Adrenal gland (tissue), 12 donors: Measurements from ENCODE around the gene LRRN2. TPM values are rescaled to one million over a fixed set of nuclear protein-coding genes. Genes with fewer than 3 reads are reported as not detected.

ENCODE experiments used
- DNase-seq, 7 donors: peaks; one replicate each; pipeline ENCODE4 v3.0.0-alpha.2; 2019 to 2020
- H3K27ac ChIP-seq, 5 donors: fragments of 200-600 bp; sonication (generic) in 4 of 5; 1 replicate in 3 of 5; 2 replicates in 2 of 5; pipeline versions ENCODE4 v1.5.1 to v1.8.0; 2016 to 2020; ENCODE audit warnings: mild to moderate bottlenecking in 1 of 5
- H3K27me3 ChIP-seq: fragments of 200-600 bp; 2 replicates; pipeline ENCODE4 v1.8.0; 2021
- H3K36me3 ChIP-seq, 2 donors: fragments of 200-600 bp; replicated peaks in 1 of 2; 1 replicate in 1 of 2; 2 replicates in 1 of 2; pipeline versions ENCODE4 v1.5.1 to v1.8.0; 2018 to 2022
- H3K4me1 ChIP-seq, 2 donors: fragments of 200-600 bp; replicated peaks in 1 of 2; 1 replicate in 1 of 2; 2 replicates in 1 of 2; pipeline versions ENCODE4 v1.5.1 to v1.8.0; 2018 to 2021
- H3K4me3 ChIP-seq, 4 donors: fragments of 200-600 bp; sonication (generic) in 3 of 4; one replicate each; pipeline ENCODE4 v1.5.1; 2016 to 2018
- H3K9me3 ChIP-seq, 3 donors: fragments of 200-600 bp; sonication (generic) in 1 of 3; replicated peaks in 1 of 3; 1 replicate in 2 of 3; 2 replicates in 1 of 3; pipeline versions ENCODE4 v1.5.1 to v1.8.0; 2016 to 2021
- POLR2A ChIP-seq, 2 donors: fragments of 450-650 bp; IDR thresholded peaks; one replicate each; pipeline ENCODE4 v1.6.1; 2017; ENCODE audit warnings: antibody characterized with exemption in 2 of 2, mild to moderate bottlenecking in 2 of 2, moderate library complexity in 1 of 2
- WGBS, 4 donors: extraction: QIAGEN DNeasy Blood & Tissue Kit in 2 of 4; methylation state at CpG; one replicate each; pipeline versions ENCODE4 v1.1.5 to v1.1.7; 2013 to 2017; 5-methylcytosine and 5-hydroxymethylcytosine counted together
- intact Hi-C, 2 donors: fragments of 100-400 bp; cut with DNase I; formaldehyde crosslinking; loops; one replicate each; pipeline versions ENCODE4 v1.14.1 to v1.15.0; 2022 to 2023
- polyA plus RNA-seq, 3 donors: library from polyadenylated mRNA; stranded (reverse); fragments of 200-250 nt in 2 of 3; fragments of 350-450 nt in 1 of 3; fragmentation: Illumina TruSeq in 1 of 3; extraction: RNeasy Lipid Tissue Mini Kit (QIAGEN cat#74804) in 1 of 3; gene quantifications; one replicate each; pipeline ENCODE4 v1.2.3, GENCODE V29; 2013 to 2014
- total RNA-seq, 9 donors: library from RNA; depleted of rRNA in 4 of 9; stranded (reverse); fragments of >200 nt in 4 of 9; fragments of 120-200 nt in 1 of 9; fragmentation: NEBNext Ultra II Directional in 1 of 9; extraction: Animal tissue kit (Norgen Biotek cat#: 25700) in 1 of 9; gene quantifications; one replicate each; pipeline versions ENCODE4 v1.1.0 to v1.2.4, GENCODE V29; 2013 to 2023
- TF ChIP-seq, protein P1 (sequence below), 6 experiments: fragments of 450-650 bp in 4 of 6; fragments of 200-600 bp in 2 of 6; sonication (generic) in 1 of 6; IDR thresholded peaks; 1 replicate in 5 of 6; 2 replicates in 1 of 6; pipeline versions ENCODE4 v1.5.1 to v1.8.0; 2016 to 2021; ENCODE audit warnings: antibody characterized with exemption in 6 of 6, mild to moderate bottlenecking in 2 of 6, moderate library complexity in 1 of 6
- donor health status: healthy with polysubstance abuse.
- donor health status: Bipolar disorder and iron deficiency.
- donor health status: DM: yes; HTN: yes; CAD: no.
- donor health status: DM: no; HTN: no; CAD: no.
- donor health status: DM: no; HTN: no; CAD: no.
- donor health status: DM: yes; HTN: yes; CAD: no.

Gene LRRN2
- total and polyA plus RNA-seq, 12 donors = 1.1 to 8.7 (median 3.2) TPM

DNA sequence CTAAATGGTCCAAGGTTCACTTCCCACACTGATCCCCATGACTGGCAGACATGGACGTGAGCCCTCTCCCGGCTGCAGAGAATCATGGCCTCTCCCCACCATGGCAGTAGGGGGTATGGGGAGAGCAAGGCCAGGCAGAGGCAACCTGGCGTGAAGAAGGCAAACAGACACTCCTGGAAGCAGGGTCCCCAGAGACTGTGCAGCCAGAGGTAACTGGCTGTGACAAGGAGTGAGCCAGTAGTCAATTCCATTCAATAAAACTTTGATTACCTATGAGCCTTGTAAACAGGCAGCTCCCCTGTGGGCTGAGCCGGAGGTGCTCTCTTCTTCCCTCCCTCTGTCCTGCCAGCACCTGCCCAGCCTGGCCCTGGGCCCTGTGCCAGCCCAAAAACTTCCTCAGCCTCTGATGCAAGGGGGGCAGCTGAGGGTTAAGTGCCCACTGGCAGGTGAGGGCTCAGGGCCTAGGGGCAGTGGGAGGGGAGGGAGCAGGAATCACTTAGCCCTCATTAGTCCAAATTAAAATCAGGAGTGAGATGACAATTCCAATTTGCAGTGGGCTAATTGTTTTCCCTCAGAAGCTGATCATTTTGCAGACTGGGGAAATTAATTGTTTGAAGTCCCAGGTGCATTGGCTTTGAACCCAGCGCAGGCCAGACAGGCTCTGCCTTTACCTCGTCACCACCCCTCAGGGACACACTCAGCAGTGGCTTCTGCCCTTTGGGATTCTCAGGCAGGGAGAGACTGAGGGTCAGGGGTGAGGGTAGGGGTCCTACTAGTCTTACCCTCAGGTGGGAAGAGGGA lies 35.6 kb downstream of the LRRN2 start:
- DNase-seq = no peak
- Histone ChIP-seq H3K27ac (no peak overlapping the region), H3K9me3 (no peaks in the 10 kb centered on the region), H3K4me1 (peaks cover 0 to 6% of the 10 kb centered on the region in 2 donors), H3K4me3 (no peak overlapping the region), H3K36me3 (no peaks in the 10 kb centered on the region), H3K27me3 (no peaks in the 10 kb centered on the region)
- 79 to 90% (median 86%) methylated on average over 6 of the region's 6 CpGs for WGBS, 4 donors
- TF ChIP-seq, protein P1, sequence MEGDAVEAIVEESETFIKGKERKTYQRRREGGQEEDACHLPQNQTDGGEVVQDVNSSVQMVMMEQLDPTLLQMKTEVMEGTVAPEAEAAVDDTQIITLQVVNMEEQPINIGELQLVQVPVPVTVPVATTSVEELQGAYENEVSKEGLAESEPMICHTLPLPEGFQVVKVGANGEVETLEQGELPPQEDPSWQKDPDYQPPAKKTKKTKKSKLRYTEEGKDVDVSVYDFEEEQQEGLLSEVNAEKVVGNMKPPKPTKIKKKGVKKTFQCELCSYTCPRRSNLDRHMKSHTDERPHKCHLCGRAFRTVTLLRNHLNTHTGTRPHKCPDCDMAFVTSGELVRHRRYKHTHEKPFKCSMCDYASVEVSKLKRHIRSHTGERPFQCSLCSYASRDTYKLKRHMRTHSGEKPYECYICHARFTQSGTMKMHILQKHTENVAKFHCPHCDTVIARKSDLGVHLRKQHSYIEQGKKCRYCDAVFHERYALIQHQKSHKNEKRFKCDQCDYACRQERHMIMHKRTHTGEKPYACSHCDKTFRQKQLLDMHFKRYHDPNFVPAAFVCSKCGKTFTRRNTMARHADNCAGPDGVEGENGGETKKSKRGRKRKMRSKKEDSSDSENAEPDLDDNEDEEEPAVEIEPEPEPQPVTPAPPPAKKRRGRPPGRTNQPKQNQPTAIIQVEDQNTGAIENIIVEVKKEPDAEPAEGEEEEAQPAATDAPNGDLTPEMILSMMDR (IDR thresholded peaks at IDR 0.05) = no peak
- TF ChIP-seq POLR2A (IDR thresholded peaks at IDR 0.05) = no peak
- intact Hi-C loops = no loop called here

DNA sequence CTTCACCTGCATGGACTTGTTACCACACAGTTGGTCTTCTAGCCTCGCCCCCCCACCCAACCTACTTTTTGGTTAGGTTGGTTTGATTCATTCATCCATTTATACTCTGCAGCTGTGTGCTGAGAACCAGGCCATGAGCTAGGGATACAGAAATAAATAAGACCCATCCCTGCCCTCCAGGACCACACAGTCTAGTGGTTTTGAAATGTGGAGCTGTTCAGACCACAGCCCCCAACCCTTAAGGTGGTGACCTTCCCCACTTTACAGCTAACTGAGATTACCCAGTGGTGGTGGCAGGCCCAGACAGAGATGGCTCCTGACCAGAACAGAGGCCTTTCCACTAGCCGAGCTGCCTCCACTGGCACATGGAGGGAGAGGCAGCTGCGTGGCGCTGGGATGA lies 37.0 kb downstream of the LRRN2 start:
- Histone ChIP-seq H3K27me3 (no peaks in the 10 kb centered on the region), H3K27ac (no peak overlapping the region), H3K4me1 (peaks cover 0 to 6% of the 10 kb centered on the region in 2 donors), H3K9me3 (no peaks in the 10 kb centered on the region), H3K4me3 (no peak overlapping the region), H3K36me3 (no peaks in the 10 kb centered on the region)
- TF ChIP-seq, protein P1 (IDR thresholded peaks at IDR 0.05) = no peak
- TF ChIP-seq POLR2A (IDR thresholded peaks at IDR 0.05) = no peak
- no peak for DNase-seq
- WGBS, 4 donors = 88 to 92% (median 91%) methylated on average over 4 of the region's 4 CpGs
- intact Hi-C loops = no loop called here

DNA sequence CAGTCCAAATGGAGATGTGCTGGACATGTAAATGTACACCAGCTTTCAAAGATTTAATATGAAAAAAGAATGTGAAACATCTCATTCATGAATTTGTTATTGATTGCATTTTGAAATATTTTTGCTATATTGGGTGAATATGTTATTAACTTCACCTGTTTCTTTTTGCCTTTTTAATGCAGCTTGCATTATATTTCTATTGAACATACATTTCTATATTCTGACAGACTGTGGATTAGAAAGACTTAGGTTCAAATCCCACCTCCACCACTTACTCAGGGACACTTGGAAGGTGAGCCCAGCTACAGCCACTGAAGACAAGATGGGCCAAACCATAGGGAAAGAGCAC lies 37.8 kb downstream of the LRRN2 start:
- TF ChIP-seq, protein P1 (IDR thresholded peaks at IDR 0.05) = no peak
- no peak for TF ChIP-seq POLR2A (IDR thresholded peaks at IDR 0.05)
- Histone ChIP-seq H3K4me3 (no peak overlapping the region), H3K4me1 (peaks cover 0 to 6% of the 10 kb centered on the region in 2 donors), H3K9me3 (no peaks in the 10 kb centered on the region), H3K27ac (no peak overlapping the region), H3K27me3 (no peaks in the 10 kb centered on the region), H3K36me3 (no peaks in the 10 kb centered on the region)
- intact Hi-C loops = no loop called here
- DNase-seq = no peak

DNA sequence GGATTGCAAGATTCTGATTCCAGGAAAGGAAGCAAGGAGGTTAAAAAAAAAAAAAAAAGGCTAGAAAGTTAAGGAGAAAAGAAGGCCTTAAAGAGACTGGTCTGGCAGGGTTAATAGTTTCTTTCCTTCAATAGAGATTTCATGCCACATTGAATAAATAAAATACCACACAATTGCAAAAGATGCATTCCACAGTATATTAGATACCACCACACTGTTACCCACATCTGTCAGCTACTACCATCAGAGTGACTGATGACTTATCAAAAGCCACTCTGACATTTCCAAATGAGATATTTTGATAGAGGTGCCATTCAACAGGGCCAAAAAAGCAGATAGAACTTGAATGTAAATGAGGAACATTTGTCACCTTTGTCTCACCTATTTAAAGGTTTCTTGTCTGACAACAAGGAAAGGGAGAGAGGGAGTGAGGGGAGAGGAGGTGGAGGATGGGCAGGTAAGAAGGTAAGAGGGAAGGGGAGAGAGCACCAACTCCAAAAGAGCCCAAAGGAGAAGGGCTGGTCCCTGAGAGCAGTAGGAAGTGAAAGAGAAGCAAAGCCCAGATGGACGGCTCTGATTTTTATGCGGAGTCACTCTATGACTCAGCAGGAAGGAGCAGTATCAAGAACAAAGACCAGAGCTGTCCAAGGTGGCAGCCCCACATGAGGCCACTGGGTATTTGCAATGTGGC lies 38.3 kb downstream of the LRRN2 start:
- 0 to 10% (median 5%) methylated on average over 2 of the region's 2 CpGs for whole genome bisulfite sequencing, 4 donors
- no peaks in the 10 kb centered on the region for H3K27me3 ChIP-seq
- peak; percentile 52 to 68 (median 58) for DNase-seq
- H3K27ac ChIP-seq = no peak overlapping the region
- peaks cover 0 to 6% of the 10 kb centered on the region in 2 donors for H3K4me1 ChIP-seq
- no peak for TF ChIP-seq POLR2A (IDR thresholded peaks at IDR 0.05)
- TF ChIP-seq, protein P1 (IDR thresholded peaks at IDR 0.05) = no peak
- H3K4me3 ChIP-seq = no peak overlapping the region
- no peaks in the 10 kb centered on the region for H3K36me3 ChIP-seq
- intact Hi-C loops = no loop called here
- no peaks in the 10 kb centered on the region for H3K9me3 ChIP-seq
